H9 (cell line): Measurements from ENCODE around the gene HIPK4. TPM values are rescaled to one million over a fixed set of nuclear protein-coding genes. Genes with fewer than 3 reads are reported as not detected.

Source experiments
- DNase-seq: peaks from one replicate; pipeline ENCODE4 v3.0.0-alpha.2; 2017
- H2AFZ ChIP-seq: one replicate; pipeline ENCODE4 v1.6.1; 2013; ENCODE audit warnings: mild to moderate bottlenecking, low read length, control low read depth, moderate library complexity
- H2AK5ac ChIP-seq: 2 replicates; pipeline ENCODE4 v1.6.1; 2013; ENCODE audit warnings: low read length, control low read depth, mixed read lengths; ENCODE audit not compliant: insufficient read length
- H2BK120ac ChIP-seq: one replicate; pipeline ENCODE4 v1.6.1; 2013; ENCODE audit warnings: low read depth, mild to moderate bottlenecking, low read length, control low read depth, inconsistent platforms; ENCODE audit not compliant: poor library complexity, severe bottlenecking
- H2BK12ac ChIP-seq: 2 replicates; pipeline ENCODE4 v1.6.1; 2013; ENCODE audit warnings: low read length, control low read depth, mixed read lengths, low read depth; ENCODE audit not compliant: insufficient read length
- H2BK15ac ChIP-seq: 2 replicates; pipeline ENCODE4 v1.6.1; 2013; ENCODE audit warnings: low read depth, low read length, control low read depth
- H2BK20ac ChIP-seq: one replicate; pipeline ENCODE4 v1.6.1; 2013; ENCODE audit warnings: low read depth, mild to moderate bottlenecking, low read length, control low read depth, inconsistent platforms; ENCODE audit not compliant: poor library complexity, severe bottlenecking
- H2BK5ac ChIP-seq: 2 replicates; pipeline ENCODE4 v1.6.1; 2013; ENCODE audit warnings: low read length, control low read depth, mixed read lengths; ENCODE audit not compliant: insufficient read length
- H3K14ac ChIP-seq: 2 replicates; pipeline ENCODE4 v1.6.1; 2013; ENCODE audit warnings: low read length, control low read depth; ENCODE audit not compliant: insufficient read depth
- H3K18ac ChIP-seq: 2 replicates; pipeline ENCODE4 v1.6.1; 2013; ENCODE audit warnings: low read depth, mild to moderate bottlenecking, mixed read lengths, low read length, control low read depth; ENCODE audit not compliant: insufficient read length
- H3K23ac ChIP-seq: 2 replicates; pipeline ENCODE4 v1.6.1; 2013; ENCODE audit warnings: low read length, control low read depth, mixed read lengths, low read depth; ENCODE audit not compliant: insufficient read length
- H3K23me2 ChIP-seq: 2 replicates; pipeline ENCODE4 v1.6.1; 2013; ENCODE audit warnings: low read depth, mild to moderate bottlenecking, mixed read lengths, low read length, control low read depth; ENCODE audit not compliant: insufficient read length, poor library complexity, severe bottlenecking
- H3K27ac ChIP-seq: 2 replicates; pipeline ENCODE4 v1.5.1; 2013; ENCODE audit warnings: low read length, control low read depth, mixed read lengths, low read depth; ENCODE audit not compliant: insufficient read length
- H3K27me3 ChIP-seq: 2 replicates; pipeline ENCODE4 v1.6.1; 2013; ENCODE audit warnings: low read length, control low read depth, inconsistent platforms; ENCODE audit not compliant: insufficient read depth
- H3K4ac ChIP-seq: 2 replicates; pipeline ENCODE4 v1.6.1; 2013; ENCODE audit warnings: low read depth, mild to moderate bottlenecking, control low read depth, inconsistent platforms, low read length, moderate library complexity
- H3K4me1 ChIP-seq: 2 replicates; pipeline ENCODE4 v1.6.1; 2013; ENCODE audit warnings: low read length, control low read depth, inconsistent platforms; ENCODE audit not compliant: insufficient read depth
- H3K4me2 ChIP-seq: 2 replicates; pipeline ENCODE4 v1.6.1; 2013; ENCODE audit warnings: low read length, control low read depth, mixed read lengths; ENCODE audit not compliant: insufficient read length, insufficient read depth
- H3K56ac ChIP-seq: 2 replicates; pipeline ENCODE4 v1.6.1; 2013; ENCODE audit warnings: low read depth, mild to moderate bottlenecking, mixed read lengths, low read length, control low read depth; ENCODE audit not compliant: insufficient read length
- H3K79me1 ChIP-seq: 2 replicates; pipeline ENCODE4 v1.6.1; 2013; ENCODE audit warnings: low read depth, mild to moderate bottlenecking, moderate library complexity, low read length, control low read depth, inconsistent platforms; ENCODE audit not compliant: insufficient read depth, poor library complexity, severe bottlenecking
- H3K79me2 ChIP-seq: 2 replicates; pipeline ENCODE4 v1.6.1; 2013; ENCODE audit warnings: low read length, control low read depth, inconsistent platforms; ENCODE audit not compliant: insufficient read depth
- H3K9ac ChIP-seq: 2 replicates; pipeline ENCODE4 v1.6.1; 2013; ENCODE audit warnings: low read length, control low read depth, mixed read lengths; ENCODE audit not compliant: insufficient read length; ENCODE audit errors: extremely low read depth
- H3K9me3 ChIP-seq: one replicate; pipeline ENCODE4 v1.6.1; 2013; ENCODE audit warnings: low read depth, low read length, inconsistent platforms; ENCODE audit not compliant: control insufficient read depth
- H3T11ph ChIP-seq: one replicate; pipeline ENCODE4 v1.6.1; 2013; ENCODE audit warnings: mild to moderate bottlenecking, low read length, control low read depth, inconsistent platforms
- H4K20me1 ChIP-seq: one replicate; pipeline ENCODE4 v1.6.1; 2013; ENCODE audit not compliant: control insufficient read depth, insufficient read length, insufficient read depth
- H4K5ac ChIP-seq: 2 replicates; pipeline ENCODE4 v1.6.1; 2013; ENCODE audit warnings: low read depth, mild to moderate bottlenecking, mixed read lengths, low read length, control low read depth; ENCODE audit not compliant: insufficient read length
- H4K8ac ChIP-seq: replicated peaks from 2 replicates; pipeline ENCODE4 v1.6.1; 2013; ENCODE audit warnings: low read length, control low read depth, mixed read lengths, low read depth; ENCODE audit not compliant: insufficient read length
- H4K91ac ChIP-seq: 2 replicates; pipeline ENCODE4 v1.6.1; 2013; ENCODE audit warnings: low read depth, mild to moderate bottlenecking, moderate library complexity, mixed read lengths, low read length, control low read depth; ENCODE audit not compliant: insufficient read length
- H3K27ac Mint-ChIP-seq, 3 experiments: 2 replicates in 2 of 3; 3 replicates in 1 of 3; pipeline ENCODE4 v1.8.0; 2020 to 2021; ENCODE audit warnings: mixed read lengths in 3 of 3, mild to moderate bottlenecking in 1 of 3, moderate library complexity in 1 of 3
- H3K27me3 Mint-ChIP-seq: 2 replicates; pipeline ENCODE4 v1.8.0; 2021; ENCODE audit warnings: low read depth, mild to moderate bottlenecking, moderate library complexity, mixed read lengths
- H3K36me3 Mint-ChIP-seq, 3 experiments: 2 replicates in 2 of 3; 3 replicates in 1 of 3; pipeline ENCODE4 v1.8.0; 2020 to 2021; ENCODE audit warnings: low read depth in 3 of 3, mixed read lengths in 3 of 3; ENCODE audit not compliant: insufficient read depth in 1 of 3
- H3K4me1 Mint-ChIP-seq, 2 experiments: 2 replicates each; pipeline ENCODE4 v1.8.0; 2020; ENCODE audit warnings: mixed read lengths in 2 of 2
- H3K4me3 Mint-ChIP-seq, 2 experiments: 2 replicates in 1 of 2; 3 replicates in 1 of 2; pipeline ENCODE4 v1.8.0; 2020 to 2021; ENCODE audit warnings: mild to moderate bottlenecking in 2 of 2, mixed read lengths in 2 of 2, moderate library complexity in 1 of 2
- H3K9me3 Mint-ChIP-seq, 2 experiments: 2 replicates in 1 of 2; 3 replicates in 1 of 2; pipeline ENCODE4 v1.8.0; 2020; ENCODE audit warnings: mild to moderate bottlenecking in 2 of 2, mixed read lengths in 2 of 2, moderate library complexity in 1 of 2
- WGBS: extraction: QIAGEN DNeasy Blood & Tissue Kit; methylation state at CpG from one replicate; pipeline ENCODE4 v1.1.7; 2013; ENCODE audit warnings: missing lambda C conversion rate, low lambda C conversion rate, mixed read lengths; ENCODE audit not compliant: insufficient read length; ENCODE audit errors: extremely low coverage; 5-methylcytosine and 5-hydroxymethylcytosine counted together
- total RNA-seq: library from RNA; stranded (reverse); gene quantifications from 2 replicates; pipeline ENCODE4 v1.2.1, GENCODE V29; 2021
- TF ChIP-seq, protein P1 (sequence below): fragments of 200-600 bp; sonication (generic); conservative IDR thresholded peaks from 3 replicates; pipeline ENCODE4 v1.8.0; 2021; ENCODE audit warnings: antibody characterized with exemption, mild to moderate bottlenecking

The HIPK4 gene
- total RNA-seq, 1 experiment from 2014 or later = 0.15 TPM

DNA sequence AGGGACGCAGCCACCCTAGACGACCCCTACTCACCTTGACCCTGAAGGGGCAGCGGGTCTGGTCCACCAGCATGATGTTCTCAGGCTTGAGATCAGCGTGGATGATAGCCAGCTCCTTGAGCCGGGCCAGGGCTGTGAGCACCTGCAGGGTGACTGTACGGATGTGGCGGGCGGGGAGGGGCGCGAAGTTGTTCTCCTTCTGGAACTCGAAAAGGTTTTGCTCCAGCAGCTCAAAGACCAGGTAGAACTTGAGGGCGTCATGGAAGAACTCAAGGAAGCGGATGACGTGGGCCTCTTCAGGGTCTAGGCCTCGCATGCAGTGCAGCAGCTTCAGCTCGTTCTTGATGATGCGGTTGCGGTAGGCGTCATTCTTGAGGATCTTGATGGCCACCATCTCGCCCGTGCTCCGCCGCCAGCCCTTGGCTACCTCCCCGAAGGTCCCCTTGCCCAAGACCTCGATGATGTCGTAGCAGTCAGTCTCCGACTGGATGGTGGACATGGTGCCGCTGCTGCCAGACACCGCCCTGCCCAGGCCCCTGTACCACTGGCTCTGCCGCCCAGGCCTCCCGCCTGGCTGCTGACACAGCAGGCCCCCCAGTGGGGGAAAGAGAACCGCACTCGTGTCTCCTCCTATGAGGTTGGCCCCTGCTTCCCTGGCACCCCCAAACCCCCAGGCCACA lies 437 bp downstream of the HIPK4 start:
- H4K5ac ChIP-seq = no peak overlapping the region
- no peaks in the 10 kb centered on the region for H3K23me2 ChIP-seq
- Mint-ChIP-seq H3K9me3 (no peaks in the 10 kb centered on the region), H3K27ac (no peak overlapping the region), H3K4me1 (peaks cover 7 to 9% of the 10 kb centered on the region in 2 experiments), H3K27me3 (peaks cover 10% of the 10 kb centered on the region; the same call in 1 of the 2 replicates), H3K4me3 (no peak overlapping the region), H3K36me3 (no peaks in the 10 kb centered on the region)
- H2BK12ac ChIP-seq = no peak overlapping the region
- no peaks in the 10 kb centered on the region for H3K4me1 ChIP-seq
- H3K18ac ChIP-seq = no peak overlapping the region
- no peak overlapping the region for H3K4me2 ChIP-seq
- no peak overlapping the region for H3K56ac ChIP-seq
- no peak overlapping the region for H2BK20ac ChIP-seq
- no peaks in the 10 kb centered on the region for H3K79me2 ChIP-seq
- no peak for DNase-seq
- H3K27me3 ChIP-seq = no peaks in the 10 kb centered on the region
- no CpG with 5 or more reads among the region's 33 CpGs for WGBS
- H4K8ac ChIP-seq = no peak overlapping the region
- H3K9me3 ChIP-seq = no peaks in the 10 kb centered on the region
- TF ChIP-seq, protein P1, sequence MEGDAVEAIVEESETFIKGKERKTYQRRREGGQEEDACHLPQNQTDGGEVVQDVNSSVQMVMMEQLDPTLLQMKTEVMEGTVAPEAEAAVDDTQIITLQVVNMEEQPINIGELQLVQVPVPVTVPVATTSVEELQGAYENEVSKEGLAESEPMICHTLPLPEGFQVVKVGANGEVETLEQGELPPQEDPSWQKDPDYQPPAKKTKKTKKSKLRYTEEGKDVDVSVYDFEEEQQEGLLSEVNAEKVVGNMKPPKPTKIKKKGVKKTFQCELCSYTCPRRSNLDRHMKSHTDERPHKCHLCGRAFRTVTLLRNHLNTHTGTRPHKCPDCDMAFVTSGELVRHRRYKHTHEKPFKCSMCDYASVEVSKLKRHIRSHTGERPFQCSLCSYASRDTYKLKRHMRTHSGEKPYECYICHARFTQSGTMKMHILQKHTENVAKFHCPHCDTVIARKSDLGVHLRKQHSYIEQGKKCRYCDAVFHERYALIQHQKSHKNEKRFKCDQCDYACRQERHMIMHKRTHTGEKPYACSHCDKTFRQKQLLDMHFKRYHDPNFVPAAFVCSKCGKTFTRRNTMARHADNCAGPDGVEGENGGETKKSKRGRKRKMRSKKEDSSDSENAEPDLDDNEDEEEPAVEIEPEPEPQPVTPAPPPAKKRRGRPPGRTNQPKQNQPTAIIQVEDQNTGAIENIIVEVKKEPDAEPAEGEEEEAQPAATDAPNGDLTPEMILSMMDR = no peak
- H2AFZ ChIP-seq = no peak overlapping the region
- no peak overlapping the region for H3K23ac ChIP-seq
- no peak overlapping the region; the same call in 1 of the 2 replicates for H3K14ac ChIP-seq
- no peak overlapping the region for H3K4ac ChIP-seq
- H4K91ac ChIP-seq = no peak overlapping the region
- no peaks in the 10 kb centered on the region for H4K20me1 ChIP-seq
- no peaks in the 10 kb centered on the region for H3K79me1 ChIP-seq
- H3K9ac ChIP-seq = no peak overlapping the region
- H3K27ac ChIP-seq = no peak overlapping the region
- H2BK120ac ChIP-seq = no peak overlapping the region
- no peak overlapping the region for H2BK5ac ChIP-seq
- H2BK15ac ChIP-seq = no peak overlapping the region
- H3T11ph ChIP-seq = no peak overlapping the region
- no peak overlapping the region for H2AK5ac ChIP-seq
